Activated CD8-positive, alpha-beta memory T cell treated with anti-CD3 and anti-CD28 coated beads, Interleukin-2, amount 50 U/mL, for 48 hours (primary cell): ENCODE data around the gene ESD.
"Not testable (repeated sequence)": the region's sequence is repeated elsewhere in the genome, so short reads cannot be mapped to it uniquely, and the experiment has no call there.

Experiments
- DNase-seq: peaks from one replicate; pipeline ENCODE4 v3.0.0-alpha.2; 2020

Gene ESD

GRCh38 chr13:46796515-46797474 is at the start of gene ESD:
ESD (minus strand) TSS chr13:46797161; CDS start chr13:46791413, 5,748 bp downstream.
- DNase-seq: peak; percentile 94

- DNase-seq: no peak
Measured at GRCh38 chr13:46846726-46847125, 49.8 kb upstream of the ESD start.

- DNase-seq: no peak
Measured at GRCh38 chr13:46845146-46845545, 48.2 kb upstream of the ESD start.

- no peak for DNase-seq
Measured at GRCh38 chr13:46844431-46844830, 47.5 kb upstream of the ESD start.

GRCh38 chr13:46839399-46839798 is 42.4 kb upstream of the ESD start:
- no peak for DNase-seq

- no peak for DNase-seq
Measured at GRCh38 chr13:46834657-46835056, 37.7 kb upstream of the ESD start.

- DNase-seq: peak; percentile 55
Measured at GRCh38 chr13:46831588-46832194, 34.7 kb upstream of the ESD start.

- no peak for DNase-seq
Measured at GRCh38 chr13:46830405-46831005, 33.5 kb upstream of the ESD start.

- no peak for DNase-seq
Measured at GRCh38 chr13:46822551-46822950, 25.6 kb upstream of the ESD start.

- no peak for DNase-seq
Measured at GRCh38 chr13:46817838-46818476, 21.0 kb upstream of the ESD start.

- no peak for DNase-seq
Measured at GRCh38 chr13:46817095-46817494, 20.1 kb upstream of the ESD start.

GRCh38 chr13:46816371-46816770 is 19.4 kb upstream of the ESD start:
- DNase-seq: no peak

GRCh38 chr13:46812301-46812797 is 15.4 kb upstream of the ESD start:
- DNase-seq: no peak

GRCh38 chr13:46810440-46810839 is 13.5 kb upstream of the ESD start:
- DNase-seq: no peak

- DNase-seq: not testable (repeated sequence)
Measured at GRCh38 chr13:46804921-46805320, 8.0 kb upstream of the ESD start.

GRCh38 chr13:46804391-46804815 is 7.4 kb upstream of the ESD start:
- DNase-seq: no peak

- no peak for DNase-seq
Measured at GRCh38 chr13:46803586-46803985, 6.6 kb upstream of the ESD start.

- no peak for DNase-seq
Measured at GRCh38 chr13:46801858-46802257, 4.9 kb upstream of the ESD start.

GRCh38 chr13:46799139-46799538 is 2.2 kb upstream of the ESD start:
- no peak for DNase-seq

- DNase-seq: no peak
Measured at GRCh38 chr13:46797501-46798237, 708 bp upstream of the ESD start.

- no peak for DNase-seq
Measured at GRCh38 chr13:46796129-46796514, 839 bp downstream of the ESD start.

- DNase-seq: no peak
Measured at GRCh38 chr13:46795321-46795720, 1.6 kb downstream of the ESD start.
